GM12873 (cell line): ENCODE results near the gene TMOD2.

ENCODE experiments used
- CTCF ChIP-seq: IDR thresholded peaks from 2 replicates; pipeline ENCODE4 v1.5.1; 2012; ENCODE audit warnings: low read depth, mild to moderate bottlenecking, moderate library complexity, low read length, control low read depth; ENCODE audit not compliant: insufficient read depth; ENCODE audit errors: missing control alignments

Gene TMOD2

GRCh38 chr15:51848811-51849210 is 97.4 kb downstream of the TMOD2 start:
- no peak for TF ChIP-seq CTCF

- no peak for TF ChIP-seq CTCF
Measured at GRCh38 chr15:51849860-51850259, 98.5 kb downstream of the TMOD2 start.

GRCh38 chr15:51853998-51854397 is 102.6 kb downstream of the TMOD2 start:
- no peak for TF ChIP-seq CTCF

GRCh38 chr15:51855612-51856011 is 104.2 kb downstream of the TMOD2 start:
- TF ChIP-seq CTCF, result no peak

- TF ChIP-seq CTCF, result no peak
Measured at GRCh38 chr15:51856714-51857380, 105.5 kb downstream of the TMOD2 start.

- TF ChIP-seq CTCF, result no peak
Measured at GRCh38 chr15:51861557-51862359, 110.4 kb downstream of the TMOD2 start.

GRCh38 chr15:51863131-51863530 is 111.7 kb downstream of the TMOD2 start:
- no peak for TF ChIP-seq CTCF
